ENCODE data around the gene HMGN5.

The HMGN5 gene

DNA sequence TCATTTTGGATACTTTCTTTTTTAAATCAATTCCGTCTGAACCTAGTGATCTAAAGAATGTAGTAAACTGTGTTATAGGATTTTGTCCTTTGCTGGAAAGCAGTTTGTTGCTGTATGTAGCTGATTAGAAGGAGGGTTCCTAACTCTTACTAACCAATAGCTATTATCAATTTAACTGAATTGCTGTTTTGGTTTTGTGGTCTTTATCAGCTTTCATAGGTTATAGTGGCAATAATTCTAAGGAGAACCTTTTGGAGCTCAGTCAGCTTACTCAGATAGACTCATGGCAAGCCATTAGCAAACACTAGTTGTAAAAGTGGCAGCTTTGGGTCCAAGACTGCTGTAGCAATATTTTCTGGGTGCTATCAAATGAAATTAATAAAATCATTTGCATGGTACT lies 29.8 kb upstream of the HMGN5 start:
- DNase-seq (ENCODE audit: low read depth): no peak
- TF ChIP-seq, protein P1, sequence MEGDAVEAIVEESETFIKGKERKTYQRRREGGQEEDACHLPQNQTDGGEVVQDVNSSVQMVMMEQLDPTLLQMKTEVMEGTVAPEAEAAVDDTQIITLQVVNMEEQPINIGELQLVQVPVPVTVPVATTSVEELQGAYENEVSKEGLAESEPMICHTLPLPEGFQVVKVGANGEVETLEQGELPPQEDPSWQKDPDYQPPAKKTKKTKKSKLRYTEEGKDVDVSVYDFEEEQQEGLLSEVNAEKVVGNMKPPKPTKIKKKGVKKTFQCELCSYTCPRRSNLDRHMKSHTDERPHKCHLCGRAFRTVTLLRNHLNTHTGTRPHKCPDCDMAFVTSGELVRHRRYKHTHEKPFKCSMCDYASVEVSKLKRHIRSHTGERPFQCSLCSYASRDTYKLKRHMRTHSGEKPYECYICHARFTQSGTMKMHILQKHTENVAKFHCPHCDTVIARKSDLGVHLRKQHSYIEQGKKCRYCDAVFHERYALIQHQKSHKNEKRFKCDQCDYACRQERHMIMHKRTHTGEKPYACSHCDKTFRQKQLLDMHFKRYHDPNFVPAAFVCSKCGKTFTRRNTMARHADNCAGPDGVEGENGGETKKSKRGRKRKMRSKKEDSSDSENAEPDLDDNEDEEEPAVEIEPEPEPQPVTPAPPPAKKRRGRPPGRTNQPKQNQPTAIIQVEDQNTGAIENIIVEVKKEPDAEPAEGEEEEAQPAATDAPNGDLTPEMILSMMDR (conservative IDR thresholded peaks at IDR 0.05; ENCODE audit: low read depth, low read length): no peak
- no peak overlapping the region for H3K4me3 ChIP-seq (ENCODE audit: low read depth, low read length)

DNA sequence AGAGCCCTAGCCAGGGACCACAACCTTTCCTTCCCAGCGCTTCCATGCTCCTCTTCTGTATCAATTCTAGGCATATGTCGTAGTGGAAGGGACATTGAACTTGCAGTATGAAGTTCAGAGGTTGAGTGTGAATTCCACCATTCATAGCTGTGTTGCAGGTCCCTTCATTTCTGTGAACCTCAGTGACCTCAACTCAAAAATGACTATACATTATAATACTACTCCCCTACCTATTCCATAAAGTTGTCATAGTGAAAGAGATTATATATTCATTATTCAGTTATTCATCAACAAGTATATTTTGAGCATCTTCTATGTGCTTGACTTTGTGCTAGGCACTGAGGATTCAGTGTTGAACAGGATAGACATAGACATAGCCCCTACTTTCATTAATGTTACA lies 28.2 kb upstream of the HMGN5 start:
- H3K4me3 ChIP-seq (ENCODE audit: low read depth, low read length): no peak overlapping the region
- no peak for DNase-seq (ENCODE audit: low read depth)
- TF ChIP-seq, protein P1 (conservative IDR thresholded peaks at IDR 0.05; ENCODE audit: low read depth, low read length): no peak

DNA sequence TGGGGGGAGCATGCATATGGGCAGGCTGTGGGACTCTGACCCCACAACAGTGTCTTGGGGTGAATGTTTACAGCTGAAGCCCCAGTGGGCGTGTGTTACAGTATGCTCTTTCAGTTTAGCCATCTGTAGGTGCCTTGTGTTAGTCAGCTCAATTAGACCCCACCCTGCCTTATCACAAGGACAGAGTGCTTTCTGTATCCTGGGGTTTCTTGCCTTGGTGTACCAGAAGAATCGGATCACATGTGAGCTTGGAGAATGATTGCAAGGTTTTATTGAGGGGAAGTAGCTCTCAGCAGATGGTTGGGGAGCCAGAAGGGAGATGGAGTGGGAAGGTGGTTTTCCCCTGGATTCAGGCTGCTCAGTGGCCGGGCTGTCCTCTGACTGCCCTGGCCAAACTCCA lies 27.5 kb upstream of the HMGN5 start:
- TF ChIP-seq, protein P1 (conservative IDR thresholded peaks at IDR 0.05; ENCODE audit: low read depth, low read length): no peak
- no peak overlapping the region for H3K4me3 ChIP-seq (ENCODE audit: low read depth, low read length)
- DNase-seq (ENCODE audit: low read depth): no peak

DNA sequence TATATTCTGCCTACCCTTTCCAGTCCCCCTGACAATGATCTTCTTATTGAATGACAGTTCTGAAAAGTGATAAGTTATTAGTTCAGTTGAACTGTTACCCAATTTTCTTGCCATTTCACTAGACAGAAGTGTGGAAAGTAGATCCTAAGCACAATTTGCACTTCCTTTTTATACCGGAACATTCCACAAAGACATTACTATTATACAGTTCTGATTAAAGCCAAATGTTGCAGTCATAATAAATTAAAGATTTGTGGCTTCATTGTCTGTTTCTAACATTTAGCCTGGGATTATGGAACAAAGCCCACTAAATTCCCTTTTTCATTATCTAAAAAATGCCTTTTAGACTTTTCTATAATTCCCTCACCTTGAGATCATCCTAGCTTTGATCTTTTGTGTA lies 14.0 kb upstream of the HMGN5 start:
- no peak overlapping the region for H3K4me3 ChIP-seq (ENCODE audit: low read depth, low read length)
- DNase-seq (ENCODE audit: low read depth): no peak
- TF ChIP-seq, protein P1 (conservative IDR thresholded peaks at IDR 0.05; ENCODE audit: low read depth, low read length): no peak

DNA sequence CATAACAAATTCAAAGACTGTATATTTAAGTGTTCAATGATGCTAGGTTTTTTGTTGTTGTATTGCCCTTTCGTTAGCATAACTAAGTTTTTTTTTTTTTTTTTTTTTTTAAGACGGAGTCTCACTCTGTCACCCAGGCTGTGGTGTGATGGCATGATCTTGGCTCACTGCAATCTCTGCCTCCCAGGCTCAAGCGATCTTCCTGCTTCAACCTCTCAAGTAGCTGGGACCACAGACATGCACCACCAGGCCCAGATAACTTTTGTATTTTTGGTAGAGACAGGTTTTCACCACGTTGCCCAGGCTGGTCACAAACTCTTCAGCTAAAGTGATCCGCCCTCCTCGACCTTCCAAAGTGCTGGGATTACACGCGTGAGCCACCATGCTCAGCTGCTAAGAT lies 7.2 kb upstream of the HMGN5 start:
- DNase-seq (ENCODE audit: low read depth): no peak
- H3K4me3 ChIP-seq (ENCODE audit: low read depth, low read length): no peak overlapping the region
- TF ChIP-seq, protein P1 (conservative IDR thresholded peaks at IDR 0.05; ENCODE audit: low read depth, low read length): no peak

DNA sequence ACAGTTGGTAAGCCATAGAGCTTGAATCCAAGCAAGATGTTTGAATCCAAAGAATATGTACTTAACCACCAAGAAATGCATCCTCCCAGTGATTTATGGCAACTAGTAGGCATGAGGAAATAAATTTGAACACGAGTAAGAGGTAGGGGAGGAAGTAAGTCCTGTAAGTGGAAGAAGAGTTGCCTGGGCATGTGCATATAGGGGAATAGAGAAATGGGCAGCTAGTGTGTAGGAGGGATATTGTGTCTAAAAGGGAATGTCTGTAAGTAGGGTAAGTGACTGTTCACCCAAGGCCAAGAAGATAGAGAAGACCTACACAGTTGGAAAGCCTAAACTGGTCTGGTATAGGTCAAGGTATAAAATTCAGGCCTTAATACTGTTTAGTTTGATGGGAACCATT lies 4.8 kb upstream of the HMGN5 start:
- TF ChIP-seq, protein P1 (conservative IDR thresholded peaks at IDR 0.05; ENCODE audit: low read depth, low read length): no peak
- no peak for DNase-seq (ENCODE audit: low read depth)
- H3K4me3 ChIP-seq (ENCODE audit: low read depth, low read length): no peak overlapping the region

DNA sequence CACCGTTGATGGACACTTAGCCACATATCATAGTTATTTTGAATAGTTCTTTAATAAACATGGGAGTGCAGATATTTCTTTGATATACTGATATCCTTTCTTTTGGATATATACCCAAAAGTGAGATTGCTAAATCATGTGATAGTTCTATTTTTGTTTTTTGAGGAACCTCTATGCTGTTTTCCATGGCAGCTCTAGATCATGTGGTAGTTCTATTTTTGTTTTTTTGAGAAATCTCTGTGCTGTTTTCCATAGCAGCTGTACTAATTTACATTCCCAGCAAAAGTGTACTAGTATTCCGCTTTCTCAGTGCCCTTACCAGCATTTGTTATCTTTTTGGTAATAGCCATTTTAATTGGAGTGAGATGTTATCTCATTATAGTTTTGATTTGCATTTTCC lies 3.8 kb upstream of the HMGN5 start:
- no peak for DNase-seq (ENCODE audit: low read depth)
- H3K4me3 ChIP-seq (ENCODE audit: low read depth, low read length): no peak overlapping the region
- TF ChIP-seq, protein P1 (conservative IDR thresholded peaks at IDR 0.05; ENCODE audit: low read depth, low read length): no peak
